Body of pancreas (tissue), 4 donors: ENCODE measurements around the gene ZNF519.

Experiments used
- CTCF ChIP-seq, 7 experiments: fragments of 450-650 bp in 4 of 7; fragments of 200-600 bp in 3 of 7; sonication (generic) in 3 of 7; IDR thresholded peaks; one replicate each; pipeline ENCODE4 v1.5.1; 2016 to 2019; ENCODE audit warnings: antibody characterized with exemption in 7 of 7
- POLR2A ChIP-seq, 3 donors: fragments of 450-650 bp; IDR thresholded peaks; one replicate each; pipeline ENCODE4 v1.6.1; 2016; ENCODE audit warnings: antibody characterized with exemption in 3 of 3, mild to moderate bottlenecking in 2 of 3

GRCh38 chr18:14097761-14098160, 34.5 kb downstream of the ZNF519 start:
- TF ChIP-seq CTCF (IDR thresholded peaks at IDR 0.05) (no peak), POLR2A (IDR thresholded peaks at IDR 0.05) (no peak)
